ENCODE results near the gene SLC12A8. TPM values are rescaled to one million over a fixed set of nuclear protein-coding genes. Genes with fewer than 3 reads are reported as not detected.

Gene SLC12A8
- total and polyA plus RNA-seq, 2 of the 13 experiments (the other 11 are each of a cell fraction or from before 2014, with no cell fraction given): 0.44 to 0.71 TPM

GRCh38 chr3:125115640-125116039, 96.9 kb downstream of the SLC12A8 start (continued):
- TF ChIP-seq ARID5B (CRISPR knock-in tag; IDR thresholded peaks at IDR 0.05) (no peak), ZBTB44 (CRISPR knock-in tag; IDR thresholded peaks at IDR 0.05) (no peak), SP5 (CRISPR knock-in tag; IDR thresholded peaks at IDR 0.05; ENCODE audit: borderline replicate concordance, low read depth) (peak; percentile 70; the same call in 1 of the 2 replicates), ZNF781 (CRISPR knock-in tag; IDR thresholded peaks at IDR 0.05; ENCODE audit: borderline replicate concordance, not compliant biosample characterization) (no peak), HNRNPL (IDR thresholded peaks at IDR 0.05; ENCODE audit: low read depth, low read length) (no peak), ZNF296 (CRISPR knock-in tag; conservative IDR thresholded peaks at IDR 0.05) (0 out of 2 replicates have a peak, but pooled peaks have one; percentile 61), DNMT1 (CRISPR knock-in tag; IDR thresholded peaks at IDR 0.05) (no peak), FOSL2 (CRISPR knock-in tag; IDR thresholded peaks at IDR 0.05) (no peak), ZNF558 (CRISPR knock-in tag; IDR thresholded peaks at IDR 0.05; ENCODE audit: borderline replicate concordance) (no peak)

All from HepG2 (cell line).